ENCODE results near the gene PER3.
"Not testable (repeated sequence)": the region's sequence is repeated elsewhere in the genome, so short reads cannot be mapped to it uniquely, and the experiment has no call there.

Gene PER3

DNA sequence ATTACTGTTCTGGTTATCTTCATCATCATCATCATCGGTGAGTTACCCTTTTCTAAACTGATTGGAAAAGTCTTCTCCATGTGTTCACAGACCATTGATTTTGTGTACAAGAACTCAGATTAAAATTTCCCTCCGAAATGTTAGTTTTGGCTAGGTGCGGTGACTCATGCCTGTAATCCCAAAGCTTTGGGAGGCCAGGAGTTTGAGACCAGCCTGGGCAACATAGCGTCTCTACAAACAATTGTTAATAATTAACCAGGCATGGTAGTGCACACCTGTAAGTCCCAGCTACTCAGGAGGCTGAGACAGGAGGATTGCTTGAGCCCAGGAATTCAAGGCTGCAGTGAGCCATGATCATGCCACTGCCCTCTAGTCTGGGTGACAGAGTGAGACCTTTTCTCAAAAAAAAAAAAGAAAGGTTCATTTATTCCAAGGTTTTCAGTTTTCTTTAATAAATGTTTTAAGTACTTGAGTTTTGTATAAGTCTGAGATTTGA lies 5.9 kb upstream of the PER3 start:
- DNase-seq (ENCODE audit: low read depth), result no peak

DNA sequence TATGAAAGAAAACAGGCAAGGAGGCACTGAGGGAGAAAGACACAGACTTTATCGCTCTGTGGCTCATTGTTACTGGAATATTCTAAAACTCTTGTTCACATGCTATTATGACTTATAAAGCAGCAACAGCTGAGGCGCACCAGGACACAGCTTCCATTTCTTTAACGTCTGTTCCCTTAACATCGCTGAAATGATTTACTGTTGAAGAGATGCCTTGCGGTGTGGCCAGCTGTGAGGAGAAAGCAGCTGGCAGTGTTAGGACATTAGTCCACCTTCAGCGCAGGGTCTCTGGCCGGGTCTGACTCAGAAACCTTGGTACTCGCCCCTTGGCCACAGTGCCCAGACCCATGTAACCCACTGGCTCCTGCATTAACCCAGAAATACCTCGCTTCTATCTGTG lies 3.1 kb upstream of the PER3 start:
- DNase-seq (ENCODE audit: low read depth), result no peak

DNA sequence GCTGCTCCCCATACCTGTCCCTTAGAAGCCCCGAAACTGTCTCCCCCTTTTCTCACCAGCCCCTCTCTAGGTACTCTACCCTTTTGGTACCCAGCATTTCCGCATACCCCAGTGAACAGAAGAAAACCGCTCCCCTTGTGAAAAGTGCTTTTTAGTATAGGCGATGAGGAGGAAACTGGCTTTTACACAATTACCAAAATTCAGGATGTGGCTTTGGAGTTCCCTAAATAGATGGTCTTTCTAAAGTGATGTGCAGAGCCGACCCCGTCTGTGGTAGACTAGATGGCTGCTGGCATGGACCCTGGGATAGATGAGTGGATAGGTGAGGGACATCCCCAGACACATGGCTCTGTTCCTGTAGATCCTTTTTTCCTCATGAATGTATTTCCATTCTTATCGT lies 2.6 kb upstream of the PER3 start:
- DNase-seq (ENCODE audit: low read depth), result no peak

DNA sequence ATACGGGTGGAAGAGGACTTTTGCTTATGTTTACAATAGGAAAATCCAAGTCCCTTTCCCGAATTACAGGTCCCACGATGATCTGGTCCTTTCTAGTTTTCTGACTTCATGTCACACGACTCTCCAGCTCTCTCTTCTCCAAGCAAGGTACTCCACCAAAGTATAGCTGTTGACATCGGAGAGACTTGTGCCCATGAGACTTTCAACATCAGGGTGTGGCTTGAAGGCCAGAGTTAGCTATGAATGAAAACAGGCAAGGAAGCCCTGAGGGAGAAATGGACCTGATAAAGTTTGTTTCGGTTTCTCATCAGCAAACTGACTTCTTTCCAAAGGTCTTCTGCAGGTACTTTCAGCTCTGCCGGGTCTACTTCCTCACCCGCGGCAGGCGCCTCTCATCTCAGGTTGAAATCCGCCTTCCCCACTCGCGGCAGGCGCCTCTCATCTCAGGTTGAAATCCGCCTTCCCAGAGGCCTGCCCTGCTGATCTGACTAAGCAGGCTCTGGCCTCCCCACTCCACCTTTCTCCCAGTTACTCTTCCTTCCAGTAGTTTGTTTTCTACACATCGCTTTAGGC lies 2.1 kb upstream of the PER3 start:
- DNase-seq (ENCODE audit: low read depth), result no peak

DNA sequence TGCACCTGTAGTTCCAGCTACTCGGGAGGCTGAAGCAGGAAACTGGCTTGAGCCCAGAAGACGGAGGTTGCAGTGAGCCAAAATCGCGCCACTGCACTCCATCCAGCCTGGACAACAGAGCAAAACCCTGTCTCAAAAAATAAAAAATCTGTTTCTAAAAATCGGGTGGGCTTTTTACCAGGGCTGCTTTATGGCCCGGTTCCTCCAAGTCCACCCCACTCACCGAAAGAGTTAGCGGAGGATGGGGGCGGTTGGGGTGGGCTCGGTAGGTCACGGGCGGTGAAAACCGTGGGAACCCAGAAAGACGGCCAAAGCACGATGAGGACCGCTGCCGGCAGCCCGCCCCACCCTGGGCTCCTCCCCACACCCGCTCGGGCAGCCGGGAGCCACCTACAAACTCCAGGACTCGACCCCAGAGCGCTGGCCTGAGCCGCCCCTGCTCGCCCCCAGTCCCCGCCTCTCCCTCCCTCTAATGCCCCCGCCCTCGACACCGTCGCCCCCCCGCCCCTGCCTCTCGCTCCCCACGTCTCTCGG lies 846 bp upstream of the PER3 start:
- no peak for DNase-seq (ENCODE audit: low read depth)

DNA sequence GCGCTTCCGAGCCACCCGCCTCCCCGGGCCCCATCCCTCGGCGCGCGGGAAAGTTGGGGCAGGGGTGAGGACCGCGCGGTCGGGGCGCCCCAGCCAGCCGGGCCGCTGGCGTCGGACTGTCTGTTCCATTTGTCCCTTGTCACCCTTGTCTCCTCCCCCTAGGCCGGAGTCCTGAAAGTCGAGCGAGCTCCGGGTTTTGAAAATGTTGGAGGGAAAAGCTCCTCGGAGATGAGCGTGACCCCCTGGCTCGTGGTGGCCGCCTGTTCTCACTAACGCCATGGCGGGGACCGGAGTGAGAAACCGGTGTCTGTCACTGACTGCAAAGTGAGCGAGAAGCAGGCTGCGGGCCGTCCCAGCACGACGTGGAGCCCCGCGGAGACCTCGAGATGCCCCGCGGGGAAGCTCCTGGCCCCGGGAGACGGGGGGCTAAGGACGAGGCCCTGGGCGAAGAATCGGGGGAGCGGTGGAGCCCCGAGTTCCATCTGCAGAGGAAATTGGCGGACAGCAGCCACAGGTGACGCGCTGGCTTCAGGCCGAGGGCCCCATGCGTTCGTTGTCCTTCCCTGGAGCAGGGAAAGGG lies 491 bp downstream of the PER3 start:
- DNase-seq (ENCODE audit: low read depth), result no peak

DNA sequence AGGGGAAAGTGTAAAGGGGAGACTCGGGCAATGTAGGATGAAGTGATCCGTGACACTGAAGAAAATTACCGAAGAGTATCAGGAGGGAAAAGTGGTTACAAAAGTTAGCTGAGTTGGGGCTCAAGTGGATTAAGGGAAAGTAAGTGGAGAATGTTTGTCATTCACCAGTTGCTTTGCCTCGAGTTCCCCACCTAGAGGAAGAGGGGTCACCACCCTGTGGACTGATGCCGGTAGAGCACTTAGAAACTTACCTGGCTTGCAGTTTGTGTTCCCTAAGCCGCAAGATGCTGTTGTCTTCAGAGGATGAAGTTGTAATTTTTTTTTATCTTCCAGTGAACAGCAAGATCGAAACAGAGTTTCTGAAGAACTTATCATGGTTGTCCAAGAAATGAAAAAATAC lies 1.0 kb downstream of the PER3 start:
- no peak for DNase-seq (ENCODE audit: low read depth)

DNA sequence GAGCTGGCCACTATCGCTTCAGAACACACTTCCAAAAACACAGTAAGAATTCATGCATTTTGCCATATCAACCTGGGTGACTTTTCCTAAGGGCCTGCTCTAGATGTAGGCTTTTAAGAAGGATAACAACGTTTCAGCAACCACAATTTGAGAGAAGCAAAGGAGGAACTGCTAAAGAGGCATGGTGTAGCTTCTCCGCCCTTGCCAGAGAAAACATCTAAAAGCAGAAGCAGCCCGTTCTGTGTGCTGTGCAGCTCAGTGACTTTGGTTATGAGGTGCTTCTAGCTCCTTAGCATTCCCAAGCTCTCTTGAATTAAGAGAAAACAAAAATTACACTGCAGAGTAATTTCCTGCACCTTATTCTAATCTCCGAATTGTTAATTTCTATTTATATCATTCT lies 2.7 kb downstream of the PER3 start:
- DNase-seq (ENCODE audit: low read depth), result no peak

DNA sequence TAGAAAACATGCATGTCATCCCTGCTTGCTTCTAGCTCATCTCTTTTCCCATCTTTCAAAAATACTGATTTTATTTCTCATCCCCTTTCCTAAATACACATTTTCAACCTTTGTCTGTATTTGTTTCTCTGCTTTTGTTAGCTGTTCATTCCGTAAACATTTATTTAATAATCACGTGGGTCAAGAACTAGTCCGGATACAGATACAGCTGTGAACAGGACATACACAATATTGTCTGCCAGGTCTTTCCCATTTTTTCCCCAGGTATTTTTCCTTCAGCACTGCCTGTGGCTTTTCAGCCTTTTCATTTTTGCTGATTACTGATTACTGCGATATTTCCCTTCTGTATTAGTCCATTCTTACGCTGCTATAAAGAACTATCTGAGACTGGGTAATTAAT lies 5.7 kb downstream of the PER3 start:
- no peak for DNase-seq (ENCODE audit: low read depth)

DNA sequence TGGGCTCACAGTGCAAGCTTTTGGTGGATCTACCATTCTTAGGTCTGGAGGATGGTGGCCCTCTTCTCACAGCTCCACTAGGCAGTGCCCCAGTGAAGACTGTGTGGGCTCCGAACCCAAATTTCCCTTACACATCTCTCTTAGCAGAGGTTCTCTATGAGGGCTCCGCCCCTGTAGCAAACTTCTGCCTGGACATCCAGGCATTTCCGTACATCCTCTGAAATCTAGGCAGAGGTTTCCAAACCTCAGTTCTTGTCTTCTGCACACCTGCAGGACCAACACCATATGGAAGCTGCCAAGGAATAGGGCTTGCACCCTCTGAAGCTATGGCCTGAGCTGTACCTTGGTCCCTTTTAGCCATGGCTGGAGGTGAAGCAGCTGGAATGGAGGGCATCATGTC lies 6.9 kb downstream of the PER3 start:
- DNase-seq (ENCODE audit: low read depth), result not testable (repeated sequence)

DNA sequence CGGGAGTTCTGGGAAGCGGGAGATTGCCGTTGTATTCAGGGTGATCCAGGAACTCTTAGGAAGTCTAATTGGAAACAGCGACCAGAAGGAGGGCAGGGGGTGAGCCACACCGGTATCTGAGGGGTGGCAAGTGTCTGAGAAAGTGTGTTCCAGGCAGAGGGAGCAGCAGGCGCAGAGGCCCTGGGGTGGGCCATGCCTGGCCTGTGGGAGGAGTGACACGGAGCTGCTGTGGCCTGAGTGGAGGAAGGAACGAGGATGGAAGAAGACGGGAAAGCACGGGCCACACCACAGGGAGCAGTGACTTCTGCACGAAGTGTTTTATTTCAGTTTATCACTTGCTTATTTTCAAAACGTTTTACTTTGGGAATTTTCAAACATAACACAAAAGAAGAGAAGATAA lies 11.3 kb downstream of the PER3 start:
- no peak for DNase-seq (ENCODE audit: low read depth)

DNA sequence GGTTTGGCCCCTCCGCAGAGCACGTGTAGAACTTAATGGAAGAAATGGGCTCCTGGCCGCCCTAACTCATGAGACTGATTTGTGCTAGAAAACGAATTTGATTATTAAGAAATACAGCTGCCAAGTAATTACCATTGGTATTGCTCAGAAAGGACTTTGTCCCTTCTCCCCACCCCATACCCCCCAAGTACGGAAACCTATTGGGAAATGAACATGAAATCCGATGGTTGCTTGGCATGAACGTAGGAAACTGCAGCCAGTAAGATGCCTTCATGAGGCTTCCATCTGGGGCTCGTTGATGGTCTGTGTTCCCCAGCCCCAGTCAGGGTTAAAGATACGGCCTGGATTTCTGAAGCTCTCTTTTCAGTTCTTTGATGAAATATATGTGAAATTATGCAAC lies 21.4 kb downstream of the PER3 start:
- DNase-seq (ENCODE audit: low read depth), result no peak

DNA sequence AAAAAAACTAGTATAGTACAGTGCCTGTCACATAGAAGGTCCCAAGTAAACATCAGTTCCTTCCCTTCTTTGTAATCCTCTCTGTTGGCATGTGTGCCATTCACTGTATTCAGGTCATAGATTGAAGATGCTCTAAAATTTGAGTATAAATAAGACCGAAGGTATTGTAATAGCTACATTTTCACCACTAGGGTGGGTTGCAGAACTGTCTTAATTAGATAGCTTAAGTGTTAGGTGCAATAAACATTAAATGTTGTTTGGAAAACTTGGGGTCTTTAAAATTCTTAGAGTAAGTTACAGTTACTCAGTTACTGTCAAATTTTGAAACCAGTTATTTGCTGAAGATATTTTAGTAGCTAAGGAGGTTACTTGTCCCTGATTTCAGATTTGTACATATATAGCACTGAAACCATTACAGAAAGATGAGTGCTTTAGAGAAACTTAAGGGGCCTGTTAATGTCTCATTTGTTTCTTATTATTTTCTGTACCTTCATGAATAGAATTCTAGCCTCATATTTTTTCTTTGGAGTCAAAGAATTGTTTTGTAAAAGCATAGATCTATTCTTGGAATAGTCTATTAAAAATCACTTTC lies 24.3 kb downstream of the PER3 start:
- DNase-seq (ENCODE audit: low read depth), result no peak

DNA sequence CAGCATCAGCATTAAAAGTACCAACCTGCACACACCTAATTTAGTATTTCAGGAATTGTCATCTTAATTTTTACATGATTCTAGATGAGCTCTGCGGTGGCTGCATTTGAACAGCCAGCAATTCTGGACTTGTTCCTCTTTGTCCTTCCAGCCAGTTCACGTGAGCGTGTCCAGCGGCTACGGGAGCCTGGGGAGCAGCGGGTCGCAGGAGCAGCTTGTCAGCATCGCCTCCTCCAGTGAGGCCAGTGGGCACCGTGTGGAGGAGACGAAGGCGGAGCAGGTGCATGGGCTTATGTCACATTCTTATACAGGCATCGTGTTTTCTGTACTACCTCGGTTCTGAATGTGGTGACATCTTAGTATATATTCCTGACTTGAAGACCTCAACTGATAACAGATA lies 25.7 kb downstream of the PER3 start:
- DNase-seq (ENCODE audit: low read depth), result no peak

DNA sequence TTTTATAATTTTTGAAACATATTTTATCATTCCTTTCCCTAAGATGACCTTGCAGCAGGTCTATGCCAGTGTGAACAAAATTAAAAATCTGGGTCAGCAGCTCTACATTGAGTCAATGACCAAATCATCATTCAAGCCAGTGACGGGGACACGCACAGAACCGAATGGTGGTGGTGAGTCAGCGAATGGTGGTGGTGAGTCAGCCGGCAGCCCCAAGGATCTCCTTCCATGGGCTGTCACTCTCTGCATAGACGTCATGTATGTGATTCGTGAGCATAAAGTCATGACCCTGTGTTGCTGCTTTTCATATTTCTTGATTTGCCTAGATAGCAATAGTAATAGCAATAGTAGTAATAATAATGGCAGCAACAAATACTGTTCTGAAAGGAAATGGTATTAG lies 26.3 kb downstream of the PER3 start:
- no peak for DNase-seq (ENCODE audit: low read depth)

DNA sequence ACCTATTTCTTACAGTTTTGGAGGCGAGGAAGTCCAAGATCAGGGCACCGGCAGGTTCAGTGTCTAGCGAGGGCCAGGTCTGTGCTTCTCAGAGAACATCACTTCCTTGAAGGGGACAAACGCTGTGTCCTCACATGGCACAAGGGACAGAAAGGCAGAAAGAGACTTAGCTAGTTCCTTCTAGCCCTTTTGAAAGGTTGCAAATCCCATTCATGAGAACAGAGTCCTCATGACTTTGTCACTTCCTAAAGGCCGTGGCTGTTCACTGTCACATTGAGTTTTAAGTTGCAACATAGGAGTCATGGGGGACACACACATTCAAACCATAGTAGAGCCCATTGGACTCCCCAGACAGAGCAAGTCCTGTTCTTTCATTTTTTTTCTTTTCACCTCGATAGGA lies 27.4 kb downstream of the PER3 start:
- no peak for DNase-seq (ENCODE audit: low read depth)

DNA sequence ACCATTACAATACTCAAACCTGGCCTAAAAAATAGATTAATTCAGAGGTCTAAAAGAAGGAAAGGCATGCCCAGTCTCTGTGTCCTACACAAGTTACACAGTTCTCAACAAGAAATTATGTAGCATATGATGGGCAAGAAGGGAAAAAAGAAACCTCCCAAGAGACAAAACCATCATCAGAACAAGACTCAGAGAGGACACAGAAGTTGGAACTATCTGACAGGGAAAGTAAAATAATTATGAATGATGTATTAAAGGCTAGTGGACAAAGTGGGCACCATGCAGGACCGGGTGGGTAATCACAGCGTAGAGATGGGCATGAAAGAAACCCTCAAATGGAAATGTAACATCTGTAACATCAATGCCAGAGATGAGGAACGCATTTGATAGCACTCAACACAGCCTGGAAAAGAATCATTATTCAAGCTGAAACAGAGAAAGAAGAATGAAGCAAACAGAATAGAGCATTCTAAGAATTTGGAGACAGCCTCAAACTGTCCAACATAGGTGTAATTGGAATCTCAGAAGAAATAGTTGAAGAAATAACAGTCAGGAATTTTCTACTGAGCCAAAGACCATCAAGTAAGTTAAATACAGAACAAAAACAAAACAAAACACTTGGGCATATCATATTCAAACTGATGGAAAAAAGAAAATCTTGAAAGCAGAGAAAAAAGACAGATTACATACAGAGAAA lies 29.7 kb downstream of the PER3 start:
- DNase-seq (ENCODE audit: low read depth), result no peak

DNA sequence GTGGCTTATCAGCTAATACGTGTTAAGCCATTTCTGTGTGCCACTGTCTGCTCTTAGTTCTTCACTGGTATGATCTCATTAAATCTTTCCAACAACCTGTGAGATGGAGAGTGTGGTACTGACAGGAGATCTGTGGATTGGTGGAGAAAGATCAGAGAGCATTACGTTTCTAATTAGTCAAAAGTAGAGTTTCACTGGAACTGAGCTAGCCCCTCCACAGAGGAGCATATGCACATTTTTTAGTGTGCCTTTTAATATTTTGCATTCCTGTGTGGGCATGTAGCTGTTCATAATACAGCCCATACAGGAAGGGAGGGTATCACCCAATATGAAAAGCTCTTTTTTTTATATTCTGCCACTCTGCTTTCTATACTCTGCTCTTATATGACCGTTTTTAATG lies 37.2 kb downstream of the PER3 start:
- DNase-seq (ENCODE audit: low read depth), result no peak

DNA sequence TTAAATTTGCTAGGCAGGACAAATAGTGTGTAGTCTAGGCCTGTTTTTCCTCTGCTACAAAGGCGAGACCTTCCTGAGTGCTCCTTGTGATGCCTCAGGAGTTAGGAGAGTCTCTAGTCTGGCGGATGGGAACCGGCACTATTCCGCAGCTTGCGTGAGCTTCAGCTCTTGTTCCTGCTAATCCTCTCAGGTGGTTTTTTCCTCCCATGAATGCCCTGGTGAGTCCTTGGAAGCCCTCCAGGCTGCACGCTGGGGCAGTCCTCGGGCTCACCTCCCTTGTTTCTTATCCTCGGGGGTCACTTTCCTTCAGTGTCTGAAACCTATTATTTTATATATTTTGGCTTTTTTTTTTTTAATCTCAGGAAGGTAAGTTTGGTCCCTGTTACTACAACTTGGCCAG lies 40.6 kb downstream of the PER3 start:
- no peak for DNase-seq (ENCODE audit: low read depth)

DNA sequence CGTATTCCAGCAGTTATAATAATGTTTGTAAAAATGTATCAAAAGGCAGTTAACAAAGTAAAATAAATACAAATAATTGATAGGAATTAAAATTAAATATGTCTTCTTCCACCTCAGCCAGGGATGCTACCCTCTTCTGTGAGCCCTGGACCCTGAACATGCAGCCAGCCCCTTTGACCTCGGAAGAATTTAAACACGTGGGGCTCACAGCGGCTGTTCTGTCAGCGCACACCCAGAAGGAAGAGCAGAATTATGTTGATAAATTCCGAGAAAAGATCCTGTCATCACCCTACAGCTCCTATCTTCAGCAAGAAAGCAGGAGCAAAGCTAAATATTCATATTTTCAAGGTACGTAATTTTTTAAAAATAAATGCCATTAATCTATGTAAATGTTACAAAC lies 42.3 kb downstream of the PER3 start:
- no peak for DNase-seq (ENCODE audit: low read depth)

DNA sequence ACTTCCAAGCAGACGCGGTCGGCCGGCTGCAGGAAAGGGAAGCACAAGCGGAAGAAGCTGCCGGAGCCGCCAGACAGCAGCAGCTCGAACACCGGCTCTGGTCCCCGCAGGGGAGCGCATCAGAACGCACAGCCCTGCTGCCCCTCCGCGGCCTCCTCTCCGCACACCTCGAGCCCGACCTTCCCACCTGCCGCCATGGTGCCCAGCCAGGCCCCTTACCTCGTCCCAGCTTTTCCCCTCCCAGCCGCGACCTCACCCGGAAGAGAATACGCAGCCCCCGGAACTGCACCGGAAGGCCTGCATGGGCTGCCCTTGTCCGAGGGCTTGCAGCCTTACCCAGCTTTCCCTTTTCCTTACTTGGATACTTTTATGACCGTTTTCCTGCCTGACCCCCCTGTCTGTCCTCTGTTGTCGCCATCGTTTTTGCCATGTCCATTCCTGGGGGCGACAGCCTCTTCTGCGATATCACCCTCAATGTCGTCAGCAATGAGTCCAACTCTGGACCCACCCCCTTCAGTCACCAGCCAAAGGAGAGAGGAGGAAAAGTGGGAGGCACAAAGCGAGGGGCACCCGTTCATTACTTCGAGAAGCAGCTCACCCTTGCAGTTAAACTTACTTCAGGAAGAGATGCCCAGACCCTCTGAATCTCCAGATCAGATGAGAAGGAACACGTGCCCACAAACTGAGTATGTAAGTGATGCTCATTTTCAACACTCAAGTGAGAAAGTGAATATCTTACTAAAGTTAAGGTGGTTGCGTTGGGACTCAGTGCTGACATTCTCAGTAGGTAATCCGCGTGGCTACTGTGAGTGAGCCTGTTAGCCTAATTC lies 43.2 kb downstream of the PER3 start:
- DNase-seq (ENCODE audit: low read depth), result no peak

DNA sequence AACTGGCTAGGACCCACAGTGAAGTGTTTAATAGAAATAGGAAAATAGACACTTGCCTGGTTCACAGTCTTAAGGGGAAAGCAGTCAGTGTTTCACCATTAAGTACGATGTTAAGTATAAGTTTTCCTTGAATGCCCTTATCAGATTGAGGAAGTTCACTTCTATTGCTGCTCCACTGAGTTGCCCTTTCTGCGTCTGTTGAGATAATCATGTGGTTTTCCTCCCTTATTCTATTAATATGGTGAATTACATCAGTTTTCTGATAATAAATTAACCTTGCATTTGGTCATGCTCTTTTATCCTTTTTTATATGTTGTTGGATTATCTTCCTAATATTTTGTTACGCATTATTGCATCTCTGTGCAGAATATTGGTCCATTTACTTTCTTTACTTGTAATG lies 47.4 kb downstream of the PER3 start:
- no peak for DNase-seq (ENCODE audit: low read depth)
